GM21528 (cell line): ENCODE results near the gene EFHC1.

Experiments used
- ATAC-seq: cut with Tn5 transposase; IDR thresholded peaks from one replicate; pipeline ENCODE4 v1.9.1; 2021; ENCODE audit warnings: mild to moderate bottlenecking, moderate library complexity; ENCODE audit not compliant: unreplicated experiment, low FRiP score

Gene EFHC1

GRCh38 chr6:52515219-52515960 is 95.2 kb downstream of the EFHC1 start:
- ATAC-seq: no peak

GRCh38 chr6:52516269-52516668 is 96.1 kb downstream of the EFHC1 start:
- no peak for ATAC-seq

GRCh38 chr6:52516943-52517342 is 96.8 kb downstream of the EFHC1 start:
- ATAC-seq: no peak

GRCh38 chr6:52517502-52518278 is 97.5 kb downstream of the EFHC1 start:
- ATAC-seq: no peak

- no peak for ATAC-seq
These were observed 98.3 kb downstream of the EFHC1 start for GRCh38 chr6:52518279-52518945.

GRCh38 chr6:52519618-52520017 is 99.5 kb downstream of the EFHC1 start:
- no peak for ATAC-seq

- no peak for ATAC-seq
These were observed 102.0 kb downstream of the EFHC1 start for GRCh38 chr6:52522151-52522626.

- no peak for ATAC-seq
These were observed 102.5 kb downstream of the EFHC1 start for GRCh38 chr6:52522655-52523054.

GRCh38 chr6:52523378-52524142 is 103.4 kb downstream of the EFHC1 start:
- ATAC-seq: no peak

GRCh38 chr6:52524918-52525317 is 104.8 kb downstream of the EFHC1 start:
- ATAC-seq: no peak

GRCh38 chr6:52526634-52527033 is 106.5 kb downstream of the EFHC1 start:
- ATAC-seq: no peak

- no peak for ATAC-seq
These were observed 107.3 kb downstream of the EFHC1 start for GRCh38 chr6:52527436-52527835.

- ATAC-seq: no peak
These were observed 109.2 kb downstream of the EFHC1 start for GRCh38 chr6:52529311-52529710.

- no peak for ATAC-seq
These were observed 110.2 kb downstream of the EFHC1 start for GRCh38 chr6:52530351-52530750.

GRCh38 chr6:52531396-52531795 is 111.3 kb downstream of the EFHC1 start:
- ATAC-seq: no peak

- no peak for ATAC-seq
These were observed 111.7 kb downstream of the EFHC1 start for GRCh38 chr6:52531834-52532233.

GRCh38 chr6:52532457-52532856 is 112.3 kb downstream of the EFHC1 start:
- ATAC-seq: no peak

- ATAC-seq: no peak
These were observed 113.3 kb downstream of the EFHC1 start for GRCh38 chr6:52533491-52533890.

- ATAC-seq: no peak
These were observed 114.2 kb downstream of the EFHC1 start for GRCh38 chr6:52534363-52534762.

- ATAC-seq: peak; percentile 34
These were observed 114.8 kb downstream of the EFHC1 start for GRCh38 chr6:52534966-52535390.
